ENCODE data around the gene AUTS2.

The AUTS2 gene

DNA sequence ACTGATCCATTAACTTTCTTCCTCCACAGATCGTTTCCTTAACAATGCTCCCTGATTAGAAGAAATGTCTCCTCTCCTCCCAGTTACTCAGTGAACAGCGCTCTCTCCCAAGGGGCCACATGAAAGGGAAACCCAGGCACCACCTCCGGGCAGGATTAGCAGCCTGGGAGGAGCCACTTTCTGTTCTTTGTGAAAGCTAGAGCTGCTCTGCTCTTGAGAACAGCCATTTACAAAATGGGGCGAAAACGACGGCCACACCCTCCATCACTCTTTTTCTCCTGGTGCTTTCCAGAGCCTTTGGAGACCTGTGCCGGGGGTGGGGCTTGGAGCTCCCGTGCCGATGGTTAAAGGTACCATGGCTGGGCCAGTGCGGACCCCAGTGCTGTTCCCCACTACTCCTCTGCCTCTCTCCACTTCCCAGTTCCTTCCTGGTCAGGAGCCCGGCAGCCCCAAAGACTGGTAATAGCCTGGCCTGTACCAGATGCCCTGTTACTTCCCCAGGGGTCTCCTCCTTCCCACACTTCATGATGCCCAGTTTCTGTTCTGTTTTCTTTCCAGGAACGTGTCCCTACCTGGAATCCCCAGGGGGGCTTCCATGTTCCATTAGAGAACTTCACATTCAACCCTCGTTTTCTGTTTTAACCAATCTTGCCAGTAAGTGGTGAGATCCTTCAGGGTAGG lies 1130.7 kb downstream of the AUTS2 start:
- peak; percentile 83 for DNase-seq (ENCODE audit: low read depth)
- TF ChIP-seq, protein P1, sequence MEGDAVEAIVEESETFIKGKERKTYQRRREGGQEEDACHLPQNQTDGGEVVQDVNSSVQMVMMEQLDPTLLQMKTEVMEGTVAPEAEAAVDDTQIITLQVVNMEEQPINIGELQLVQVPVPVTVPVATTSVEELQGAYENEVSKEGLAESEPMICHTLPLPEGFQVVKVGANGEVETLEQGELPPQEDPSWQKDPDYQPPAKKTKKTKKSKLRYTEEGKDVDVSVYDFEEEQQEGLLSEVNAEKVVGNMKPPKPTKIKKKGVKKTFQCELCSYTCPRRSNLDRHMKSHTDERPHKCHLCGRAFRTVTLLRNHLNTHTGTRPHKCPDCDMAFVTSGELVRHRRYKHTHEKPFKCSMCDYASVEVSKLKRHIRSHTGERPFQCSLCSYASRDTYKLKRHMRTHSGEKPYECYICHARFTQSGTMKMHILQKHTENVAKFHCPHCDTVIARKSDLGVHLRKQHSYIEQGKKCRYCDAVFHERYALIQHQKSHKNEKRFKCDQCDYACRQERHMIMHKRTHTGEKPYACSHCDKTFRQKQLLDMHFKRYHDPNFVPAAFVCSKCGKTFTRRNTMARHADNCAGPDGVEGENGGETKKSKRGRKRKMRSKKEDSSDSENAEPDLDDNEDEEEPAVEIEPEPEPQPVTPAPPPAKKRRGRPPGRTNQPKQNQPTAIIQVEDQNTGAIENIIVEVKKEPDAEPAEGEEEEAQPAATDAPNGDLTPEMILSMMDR (IDR thresholded peaks at IDR 0.05; ENCODE audit: insufficient read depth, low read depth, low read length, missing control alignments), result no peak
- peak overlapping the region; percentile 50 for H3K4me3 ChIP-seq (ENCODE audit: low read depth, low read length)

DNA sequence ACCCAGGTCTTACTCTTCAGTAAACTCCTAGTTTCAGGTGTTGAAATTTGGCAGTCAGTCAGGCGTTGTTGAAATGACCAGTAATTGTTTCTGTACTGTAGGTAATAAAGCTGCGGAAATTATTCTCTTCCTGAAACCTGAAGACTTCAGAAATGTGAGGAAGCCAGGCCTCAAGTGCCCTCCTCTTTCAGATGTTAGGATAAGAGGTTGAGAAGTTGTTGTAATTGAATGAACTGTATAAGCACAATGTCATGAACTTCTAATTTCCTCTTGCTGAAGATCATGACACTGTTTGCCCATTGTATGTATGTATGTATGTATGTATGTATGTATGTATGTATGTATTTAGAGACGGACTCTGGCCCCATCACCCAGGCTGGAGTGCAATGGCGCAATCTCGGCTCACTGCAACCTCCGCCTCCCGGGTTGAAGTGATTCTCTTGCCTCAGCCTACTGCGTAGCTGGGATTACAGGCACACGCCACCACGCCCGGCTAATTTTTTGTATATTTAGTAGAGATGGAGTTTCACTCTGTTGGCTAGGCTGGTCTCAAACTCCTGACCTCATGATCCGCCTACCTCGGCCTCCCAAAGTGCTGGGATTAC lies 1131.4 kb downstream of the AUTS2 start:
- peak; percentile 83 for DNase-seq (ENCODE audit: low read depth)
- H3K4me3 ChIP-seq (ENCODE audit: low read depth, low read length), result peak overlapping the region; percentile 50

DNA sequence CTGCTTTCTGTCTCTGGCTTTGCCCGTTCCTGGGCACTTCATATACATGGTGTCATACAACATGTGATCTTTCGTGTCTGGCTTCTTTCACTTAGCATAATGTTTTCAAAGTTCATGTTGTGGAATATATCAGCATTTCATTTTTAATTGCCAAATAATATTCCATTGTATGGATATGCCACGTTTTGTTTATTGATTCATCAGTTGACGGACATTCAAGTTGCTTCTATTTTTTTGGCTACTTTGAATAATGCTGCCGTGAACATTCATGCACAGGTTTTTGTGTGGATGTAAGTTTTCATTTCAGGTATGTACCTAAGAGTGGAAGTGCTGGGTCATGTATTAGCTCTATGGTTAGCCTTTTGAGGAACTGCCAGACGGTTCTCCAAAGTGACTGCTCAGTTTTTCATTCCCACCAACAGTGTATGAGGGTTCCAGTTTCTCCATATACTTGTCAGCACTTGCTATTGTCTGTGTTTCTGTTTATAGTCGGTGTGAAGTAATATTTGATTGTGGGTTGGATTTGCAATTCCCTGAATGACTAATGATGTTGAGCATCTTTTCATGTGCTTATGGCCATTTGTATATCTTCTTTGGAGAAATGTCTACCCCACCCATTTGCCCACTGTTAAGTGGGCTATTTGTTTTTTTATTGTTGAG lies 1132.3 kb downstream of the AUTS2 start:
- TF ChIP-seq, protein P1 (IDR thresholded peaks at IDR 0.05; ENCODE audit: insufficient read depth, low read depth, low read length, missing control alignments), result no peak
- H3K4me3 ChIP-seq (ENCODE audit: low read depth, low read length), result no peak overlapping the region

DNA sequence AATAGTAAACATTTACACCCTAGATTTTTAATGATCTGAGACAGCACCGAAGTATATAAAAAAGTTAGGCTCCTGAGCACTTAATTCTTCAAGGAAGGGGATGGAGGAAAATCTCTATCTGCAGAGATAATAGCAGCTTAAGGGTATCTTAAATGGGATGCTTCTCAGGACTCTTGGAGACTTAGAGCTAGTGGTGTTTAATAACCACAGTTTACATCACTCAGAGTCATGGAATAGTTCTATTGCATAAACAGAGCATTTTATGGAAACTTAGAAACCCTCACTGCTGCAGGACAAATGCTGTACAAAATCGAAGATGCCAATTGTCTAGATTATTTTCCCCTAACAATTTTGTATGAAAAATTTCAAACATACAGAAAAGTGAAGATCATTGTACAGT lies 1134.8 kb downstream of the AUTS2 start:
- H3K4me3 ChIP-seq (ENCODE audit: low read depth, low read length), result no peak overlapping the region
- TF ChIP-seq, protein P1 (IDR thresholded peaks at IDR 0.05; ENCODE audit: insufficient read depth, low read depth, low read length, missing control alignments), result no peak

More for the DNA sequence above, 1132.3 kb downstream of the AUTS2 start:
- peak; percentile 22 for DNase-seq (ENCODE audit: low read depth)

DNA sequence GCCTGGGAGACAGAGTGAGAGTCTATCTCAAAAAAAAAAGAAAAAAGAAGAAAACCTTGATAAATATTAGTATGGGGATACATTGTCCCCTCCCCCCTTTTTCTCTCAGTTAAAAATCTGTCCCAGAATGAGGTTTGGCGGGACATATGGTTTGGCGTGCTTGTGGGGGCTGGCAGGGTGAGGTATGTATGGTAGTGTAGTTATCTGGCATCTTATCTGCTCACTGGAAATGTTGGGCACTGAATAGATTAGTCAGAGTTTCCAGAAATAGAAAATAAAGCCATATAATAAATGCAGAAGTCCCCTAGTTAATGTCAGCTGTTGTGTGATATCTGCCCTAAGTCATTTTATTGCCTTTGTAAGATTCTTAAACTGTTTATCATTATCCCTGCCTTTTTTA lies 1136.1 kb downstream of the AUTS2 start:
- TF ChIP-seq, protein P1 (IDR thresholded peaks at IDR 0.05; ENCODE audit: insufficient read depth, low read depth, low read length, missing control alignments), result no peak
- no peak for DNase-seq (ENCODE audit: low read depth)
- no peak overlapping the region for H3K4me3 ChIP-seq (ENCODE audit: low read depth, low read length)

More for the DNA sequence above, 1134.8 kb downstream of the AUTS2 start:
- no peak for DNase-seq (ENCODE audit: low read depth)

DNA sequence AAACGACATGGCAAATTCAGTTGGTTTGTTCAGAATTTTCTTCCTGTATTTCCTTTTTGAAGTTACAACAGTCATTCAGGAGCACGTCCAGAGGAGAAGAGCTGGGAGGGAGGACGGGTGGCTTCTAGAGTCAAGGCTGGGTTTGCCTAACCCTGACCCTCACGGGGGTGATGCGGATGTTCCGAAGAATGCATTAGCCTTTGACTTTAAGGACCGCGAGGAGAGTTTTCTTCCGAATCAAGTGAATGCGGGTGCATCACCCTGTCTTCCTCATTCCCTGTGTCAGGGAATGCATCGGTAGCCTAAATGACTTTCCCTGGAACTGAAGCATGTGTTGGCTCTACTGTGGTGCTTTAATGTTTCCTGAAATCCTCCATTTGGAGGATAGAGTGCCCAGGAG lies 1137.0 kb downstream of the AUTS2 start:
- no peak for DNase-seq (ENCODE audit: low read depth)
- TF ChIP-seq, protein P1 (IDR thresholded peaks at IDR 0.05; ENCODE audit: insufficient read depth, low read depth, low read length, missing control alignments), result no peak
- H3K4me3 ChIP-seq (ENCODE audit: low read depth, low read length), result no peak overlapping the region

DNA sequence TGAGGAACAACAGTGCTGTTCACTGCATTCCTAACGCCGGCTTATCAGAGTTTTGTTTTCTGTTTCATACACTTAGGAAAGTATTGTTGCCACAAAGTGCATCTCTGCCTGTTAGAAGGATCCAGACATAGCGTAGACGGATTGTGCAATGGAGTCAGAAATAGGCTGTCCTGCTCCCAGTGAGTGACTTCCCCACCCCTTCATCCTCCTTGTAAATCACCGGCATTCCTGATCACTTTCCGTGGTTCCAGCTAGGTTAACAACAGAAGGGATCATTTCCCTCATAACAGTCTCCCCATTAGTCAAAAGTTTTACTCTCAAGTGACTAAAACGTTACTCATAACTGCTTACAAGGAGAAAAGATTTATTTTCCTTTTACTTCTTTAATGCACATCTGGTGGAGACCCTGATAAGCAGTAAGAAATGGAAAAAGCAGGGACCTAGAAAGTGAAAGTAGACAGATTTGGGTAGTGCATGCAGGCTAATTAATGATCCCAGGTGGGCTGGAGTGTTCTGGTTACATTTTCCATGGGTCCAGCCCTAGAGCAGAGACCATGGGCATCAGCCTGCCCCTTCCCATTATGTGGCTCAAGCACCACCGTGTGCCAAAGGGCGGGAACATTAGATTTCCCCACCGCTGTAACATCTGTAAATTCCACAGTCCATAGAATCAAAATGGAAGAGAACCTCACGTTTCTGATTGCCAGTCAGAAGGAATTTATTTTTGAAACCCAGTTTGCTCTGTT lies 1138.6 kb downstream of the AUTS2 start:
- peak overlapping the region; percentile 3; the same call in 1 of the 2 replicates for H3K4me3 ChIP-seq (ENCODE audit: low read depth, low read length)

More for the DNA sequence above, 1138.6 kb downstream of the AUTS2 start:
- DNase-seq (ENCODE audit: low read depth), result no peak
- TF ChIP-seq, protein P1 (IDR thresholded peaks at IDR 0.05; ENCODE audit: insufficient read depth, low read depth, low read length, missing control alignments), result no peak
